Measurements from ENCODE around the gene CEACAM16.

Gene CEACAM16

DNA sequence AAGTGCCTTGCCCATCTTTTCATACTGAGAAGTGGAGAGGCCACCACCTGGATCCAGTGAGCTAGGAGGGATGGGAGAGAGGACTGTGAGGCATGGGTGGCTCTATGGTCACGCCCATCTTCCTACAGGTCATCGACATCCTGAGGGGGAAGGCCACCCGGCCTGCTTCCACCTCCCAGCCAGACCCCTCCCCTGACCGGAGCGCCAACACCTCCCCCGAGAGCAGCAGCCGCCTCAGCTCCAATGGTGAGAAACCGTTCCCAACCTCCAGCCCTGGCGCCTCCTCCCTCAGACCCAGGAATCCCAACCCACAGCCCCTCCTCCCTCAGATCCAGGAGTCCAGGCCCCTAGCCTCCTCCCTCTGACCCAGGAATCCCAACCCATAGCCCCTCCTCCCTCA, 59.6 kb downstream of the CEACAM16 start:
- no peak for DNase-seq (ENCODE audit: low read depth)
- H3K4me3 ChIP-seq (ENCODE audit: control insufficient read depth, low read depth, low read length) = no peak overlapping the region
- TF ChIP-seq, protein P1, sequence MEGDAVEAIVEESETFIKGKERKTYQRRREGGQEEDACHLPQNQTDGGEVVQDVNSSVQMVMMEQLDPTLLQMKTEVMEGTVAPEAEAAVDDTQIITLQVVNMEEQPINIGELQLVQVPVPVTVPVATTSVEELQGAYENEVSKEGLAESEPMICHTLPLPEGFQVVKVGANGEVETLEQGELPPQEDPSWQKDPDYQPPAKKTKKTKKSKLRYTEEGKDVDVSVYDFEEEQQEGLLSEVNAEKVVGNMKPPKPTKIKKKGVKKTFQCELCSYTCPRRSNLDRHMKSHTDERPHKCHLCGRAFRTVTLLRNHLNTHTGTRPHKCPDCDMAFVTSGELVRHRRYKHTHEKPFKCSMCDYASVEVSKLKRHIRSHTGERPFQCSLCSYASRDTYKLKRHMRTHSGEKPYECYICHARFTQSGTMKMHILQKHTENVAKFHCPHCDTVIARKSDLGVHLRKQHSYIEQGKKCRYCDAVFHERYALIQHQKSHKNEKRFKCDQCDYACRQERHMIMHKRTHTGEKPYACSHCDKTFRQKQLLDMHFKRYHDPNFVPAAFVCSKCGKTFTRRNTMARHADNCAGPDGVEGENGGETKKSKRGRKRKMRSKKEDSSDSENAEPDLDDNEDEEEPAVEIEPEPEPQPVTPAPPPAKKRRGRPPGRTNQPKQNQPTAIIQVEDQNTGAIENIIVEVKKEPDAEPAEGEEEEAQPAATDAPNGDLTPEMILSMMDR (IDR thresholded peaks at IDR 0.05; ENCODE audit: control insufficient read depth, insufficient read depth, low read depth, low read length, missing control alignments) = no peak

DNA sequence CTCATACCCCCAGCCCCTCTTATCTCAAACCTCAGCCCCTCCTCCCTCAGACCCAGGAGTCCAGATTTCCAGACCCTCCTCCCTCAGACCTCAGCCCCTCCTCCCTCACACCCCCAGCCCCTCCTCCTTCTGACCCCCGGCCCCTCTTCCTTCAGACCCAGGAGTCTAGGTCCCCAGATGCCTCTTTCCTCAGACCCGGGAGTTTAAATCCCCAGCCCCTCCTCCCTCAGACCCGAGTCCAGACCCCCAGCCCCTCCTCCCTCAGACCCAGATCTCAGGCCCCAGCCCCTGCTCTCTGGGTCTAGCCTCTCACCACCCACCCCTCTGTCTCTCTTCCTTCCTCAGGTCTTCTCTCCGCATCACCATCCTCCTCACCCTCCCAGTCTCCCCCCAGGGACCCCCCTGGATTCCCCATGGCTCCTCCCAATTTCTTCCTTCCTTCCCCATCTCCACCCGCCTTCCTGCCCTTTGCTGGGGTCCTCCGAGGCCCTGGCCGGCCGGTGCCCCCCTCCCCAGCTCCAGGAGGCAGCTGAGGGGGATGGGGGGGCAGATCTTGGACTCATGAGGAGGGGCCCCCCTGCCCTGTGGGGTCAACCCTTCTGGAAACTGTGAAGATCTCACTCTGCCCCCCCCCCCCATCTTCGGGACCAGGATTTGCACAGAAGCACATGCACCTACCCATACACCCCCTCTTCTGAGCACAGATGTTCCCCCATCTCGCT, 60.3 kb downstream of the CEACAM16 start:
- no peak overlapping the region for H3K4me3 ChIP-seq (ENCODE audit: control insufficient read depth, low read depth, low read length)
- TF ChIP-seq, protein P1 (IDR thresholded peaks at IDR 0.05; ENCODE audit: control insufficient read depth, insufficient read depth, low read depth, low read length, missing control alignments) = no peak
- no peak for DNase-seq (ENCODE audit: low read depth)
